Gastrocnemius medialis (tissue), 4 donors: ENCODE results near the gene HSDL2. TPM values are rescaled to one million over a fixed set of nuclear protein-coding genes. Genes with fewer than 3 reads are reported as not detected.

Source experiments
- ATAC-seq, 2 donors: fragments of 150-250 bp; one replicate each; pipeline ENCODE4 v1.9.1; 2016
- DNase-seq, 2 donors: peaks; one replicate each; pipeline ENCODE4 v3.0.0-alpha.2; 2019
- H3K27ac ChIP-seq, 4 donors: fragments of 200-600 bp; sonication (generic); 1 replicate in 1 of 4; 2 replicates in 3 of 4; pipeline ENCODE4 v1.5.1; 2016 to 2018; ENCODE audit warnings: mild to moderate bottlenecking in 2 of 4, moderate library complexity in 1 of 4
- H3K27me3 ChIP-seq, 3 donors: fragments of 200-600 bp; sonication (generic) in 2 of 3; 1 replicate in 1 of 3; 2 replicates in 2 of 3; pipeline versions ENCODE4 v1.5.1 to v1.6.0; 2016 to 2019; ENCODE audit warnings: mild to moderate bottlenecking in 1 of 3, moderate library complexity in 1 of 3
- H3K36me3 ChIP-seq, 2 donors: fragments of 200-600 bp; sonication (generic) in 1 of 2; one replicate each; pipeline ENCODE4 v1.5.1; 2017 to 2018
- H3K4me1 ChIP-seq, 2 donors: fragments of 200-600 bp; sonication (generic) in 1 of 2; one replicate each; pipeline ENCODE4 v1.5.1; 2016 to 2017; ENCODE audit warnings: mild to moderate bottlenecking in 2 of 2
- H3K4me3 ChIP-seq, 4 donors: fragments of 200-600 bp; sonication (generic) in 3 of 4; 1 replicate in 1 of 4; 2 replicates in 3 of 4; pipeline ENCODE4 v1.5.1; 2016 to 2019; ENCODE audit warnings: mild to moderate bottlenecking in 2 of 4
- H3K9me3 ChIP-seq, 3 donors: fragments of 200-600 bp; sonication (generic) in 2 of 3; 1 replicate in 1 of 3; 2 replicates in 2 of 3; pipeline ENCODE4 v1.5.1; 2016 to 2019
- POLR2A ChIP-seq, 2 donors: fragments of 450-650 bp; IDR thresholded peaks; one replicate each; pipeline ENCODE4 v1.6.1; 2017; ENCODE audit warnings: antibody characterized with exemption in 2 of 2, mild to moderate bottlenecking in 2 of 2, moderate library complexity in 2 of 2
- in situ Hi-C, 4 donors: fragments of 200-750 bp; cut with MboI; loops; one replicate each; pipeline versions ENCODE4 v1.15.0 to v1.8.0; 2017; ENCODE audit warnings: low sequenced_read_pairs in 4 of 4
- intact Hi-C: fragments of 100-400 bp; cut with DNase I; formaldehyde crosslinking; loops from one replicate; pipeline ENCODE4 v1.15.1; 2023; ENCODE audit warnings: low total_unique reads
- total RNA-seq, 4 donors: library from RNA; depleted of rRNA; stranded (reverse); fragments of >200 nt; gene quantifications; one replicate each; pipeline versions ENCODE4 v1.1.0 to v1.2.3, GENCODE V29; 2016
- TF ChIP-seq, protein P1 (sequence below), 5 experiments: fragments of 450-650 bp in 3 of 5; fragments of 200-600 bp in 2 of 5; sonication (generic) in 2 of 5; IDR thresholded peaks in 4 of 5; conservative IDR thresholded peaks in 1 of 5; 1 replicate in 4 of 5; 2 replicates in 1 of 5; pipeline ENCODE4 v1.5.1; 2016 to 2019; ENCODE audit warnings: antibody characterized with exemption in 5 of 5, mild to moderate bottlenecking in 3 of 5, moderate library complexity in 3 of 5

Gene HSDL2
- total RNA-seq, 4 donors from 2014 or later: 68.9 to 106 (median 93.5) TPM

GRCh38 chr9:112484607-112485006, 104.7 kb downstream of the HSDL2 start:
- Histone ChIP-seq H3K27me3 (no peaks in the 10 kb centered on the region), H3K27ac (no peak overlapping the region), H3K4me1 (peaks cover 3 to 11% of the 10 kb centered on the region in 2 donors), H3K36me3 (no peaks in the 10 kb centered on the region), H3K9me3 (no peaks in the 10 kb centered on the region), H3K4me3 (no peak overlapping the region)
- intact Hi-C loops (loop anchor here (5.0 kb wide), 2 partner anchors 107 to 233 kb away; partner anchors contain the start of gene INIP), in situ Hi-C loops (no loop called here)
- no peak for ATAC-seq
- no peak for TF ChIP-seq POLR2A (IDR thresholded peaks at IDR 0.05)
- TF ChIP-seq, protein P1, sequence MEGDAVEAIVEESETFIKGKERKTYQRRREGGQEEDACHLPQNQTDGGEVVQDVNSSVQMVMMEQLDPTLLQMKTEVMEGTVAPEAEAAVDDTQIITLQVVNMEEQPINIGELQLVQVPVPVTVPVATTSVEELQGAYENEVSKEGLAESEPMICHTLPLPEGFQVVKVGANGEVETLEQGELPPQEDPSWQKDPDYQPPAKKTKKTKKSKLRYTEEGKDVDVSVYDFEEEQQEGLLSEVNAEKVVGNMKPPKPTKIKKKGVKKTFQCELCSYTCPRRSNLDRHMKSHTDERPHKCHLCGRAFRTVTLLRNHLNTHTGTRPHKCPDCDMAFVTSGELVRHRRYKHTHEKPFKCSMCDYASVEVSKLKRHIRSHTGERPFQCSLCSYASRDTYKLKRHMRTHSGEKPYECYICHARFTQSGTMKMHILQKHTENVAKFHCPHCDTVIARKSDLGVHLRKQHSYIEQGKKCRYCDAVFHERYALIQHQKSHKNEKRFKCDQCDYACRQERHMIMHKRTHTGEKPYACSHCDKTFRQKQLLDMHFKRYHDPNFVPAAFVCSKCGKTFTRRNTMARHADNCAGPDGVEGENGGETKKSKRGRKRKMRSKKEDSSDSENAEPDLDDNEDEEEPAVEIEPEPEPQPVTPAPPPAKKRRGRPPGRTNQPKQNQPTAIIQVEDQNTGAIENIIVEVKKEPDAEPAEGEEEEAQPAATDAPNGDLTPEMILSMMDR (IDR thresholded peaks at IDR 0.05 in 4 of 5, conservative IDR thresholded peaks at IDR 0.05 in 1 of 5): no peak
- DNase-seq: no peak

DNA sequence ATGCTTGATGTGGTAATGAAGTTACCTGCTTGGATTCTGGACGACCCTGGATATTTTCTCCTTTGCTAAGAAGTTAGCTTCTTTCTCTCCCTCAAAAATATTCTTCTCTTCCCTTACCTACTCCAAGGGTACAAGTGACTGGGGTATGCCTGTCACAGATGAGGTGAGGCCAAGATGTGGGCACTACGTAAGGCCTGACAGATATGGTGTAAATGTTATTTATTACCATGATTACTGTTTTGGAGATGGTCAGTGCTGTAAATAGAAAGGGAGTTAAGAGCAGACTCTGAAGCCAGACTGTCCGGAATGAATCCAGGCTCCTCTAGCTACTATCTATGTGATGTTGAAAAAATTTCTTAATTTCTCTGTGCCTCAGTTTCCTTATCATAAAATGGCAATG, 105.7 kb downstream of the HSDL2 start:
- in situ Hi-C loops (no loop called here), intact Hi-C loops (loop anchor here (5.0 kb wide), 2 partner anchors 108 to 232 kb away; partner anchors contain the start of gene INIP)
- ATAC-seq (no peak), DNase-seq (no peak)
- TF ChIP-seq, protein P1 (IDR thresholded peaks at IDR 0.05 in 4 of 5, conservative IDR thresholded peaks at IDR 0.05 in 1 of 5): no peak
- TF ChIP-seq POLR2A (IDR thresholded peaks at IDR 0.05): no peak
- H3K27ac ChIP-seq: peak overlapping the region in 2 of 4 donors; percentile 64 to 77
- no peaks in the 10 kb centered on the region for H3K36me3 ChIP-seq
- H3K4me1 ChIP-seq: peaks cover 3 to 11% of the 10 kb centered on the region in 2 donors
- no peaks in the 10 kb centered on the region for H3K27me3 ChIP-seq
- H3K9me3 ChIP-seq: no peaks in the 10 kb centered on the region
- H3K4me3 ChIP-seq: peak overlapping the region in 1 of 4 donors; percentile 75

- Histone ChIP-seq H3K36me3 (no peaks in the 10 kb centered on the region), H3K27ac (peak within 1 kb of the TSS; percentile 64 to 77 (median 72)), H3K27me3 (no peaks in the 10 kb centered on the region), H3K4me1 (peaks cover 3 to 11% of the 10 kb centered on the region in 2 donors), H3K4me3 (peak within 1 kb of the TSS; percentile 70 to 86 (median 80)), H3K9me3 (no peaks in the 10 kb centered on the region)
- DNase-seq (peak; percentile 40 to 69), ATAC-seq (peak; percentile 76 to 78)
- intact Hi-C loops: loop anchor here (5.0 kb wide), 2 partner anchors 109 to 231 kb away; partner anchors contain the start of gene INIP
- TF ChIP-seq, protein P1 (IDR thresholded peaks at IDR 0.05 in 4 of 5, conservative IDR thresholded peaks at IDR 0.05 in 1 of 5): no peak
- peak in 1 of 2 donors; percentile 35 for TF ChIP-seq POLR2A (IDR thresholded peaks at IDR 0.05)
- in situ Hi-C loops: no loop called here
Observed at GRCh38 chr9:112486221-112487007, 106.5 kb downstream of the HSDL2 start, which contains the start of gene KIAA1958. Gene KIAA1958, plus strand, starts transcription at chr9:112486827. Its CDS starts 87,254 bp downstream, at chr9:112574081.

DNA sequence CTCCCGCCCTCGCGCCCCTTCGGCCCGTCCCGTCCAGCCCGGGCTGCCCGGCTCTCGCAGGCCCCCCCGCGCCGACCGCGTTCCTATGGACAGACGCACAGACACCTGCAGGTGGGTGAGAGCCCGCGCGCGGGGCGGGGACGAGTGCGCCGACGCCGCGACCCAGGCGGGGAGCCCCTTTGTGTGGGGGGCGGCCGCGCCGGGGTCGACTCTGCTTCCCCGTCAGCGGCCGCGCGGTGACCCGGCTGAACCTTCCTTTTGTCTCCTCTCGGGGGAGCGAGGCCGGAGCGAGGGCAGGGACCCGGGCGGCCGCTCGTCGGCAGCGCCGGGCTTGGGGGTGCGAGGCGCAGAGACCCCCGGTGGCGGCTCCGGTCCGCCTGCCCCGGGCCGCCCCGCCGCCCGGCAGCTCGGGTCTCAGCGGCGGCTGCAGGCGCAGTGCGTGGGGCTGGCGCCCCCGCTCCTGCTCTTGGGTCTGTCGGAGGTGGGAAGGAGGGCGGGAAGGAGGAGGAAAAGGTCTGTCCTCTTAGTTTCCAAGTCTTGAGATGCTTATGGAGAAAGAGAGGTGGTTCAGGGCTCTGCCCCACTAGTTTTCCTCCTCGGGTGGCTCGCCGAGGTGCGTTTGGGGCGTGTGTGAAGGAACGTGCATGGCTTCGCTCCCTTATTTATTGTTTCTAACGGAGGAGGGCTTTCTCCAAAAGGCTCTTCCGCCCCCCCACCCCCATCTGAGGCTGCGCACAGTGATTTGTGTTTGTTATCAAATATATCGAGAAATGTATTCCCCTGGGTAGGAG, 107.3 kb downstream of the HSDL2 start:
- peak; percentile 8 to 48 for DNase-seq

More for the DNA sequence above, 107.3 kb downstream of the HSDL2 start:
- no peaks in the 10 kb centered on the region for H3K36me3 ChIP-seq
- intact Hi-C loops (loop anchor here (5.0 kb wide), 2 partner anchors 110 to 230 kb away; partner anchors contain the start of gene INIP), in situ Hi-C loops (no loop called here)
- no peaks in the 10 kb centered on the region for H3K27me3 ChIP-seq
- H3K9me3 ChIP-seq: no peaks in the 10 kb centered on the region
- H3K27ac ChIP-seq: peak overlapping the region; percentile 48 to 77 (median 72)
- H3K4me3 ChIP-seq: peak overlapping the region; percentile 70 to 86 (median 80)
- ATAC-seq: peak; percentile 75 to 77
- TF ChIP-seq, protein P1 (IDR thresholded peaks at IDR 0.05 in 4 of 5, conservative IDR thresholded peaks at IDR 0.05 in 1 of 5): peak in 1 of 5 experiments; percentile 15
- TF ChIP-seq POLR2A (IDR thresholded peaks at IDR 0.05): no peak
- H3K4me1 ChIP-seq: peaks cover 3 to 11% of the 10 kb centered on the region in 2 donors
